GM12872 (cell line): Measurements from ENCODE around the gene GRIA4.

Experiments used
- TF ChIP-seq, protein P1 (sequence below): IDR thresholded peaks from 3 replicates; pipeline ENCODE4 v1.5.1; 2011; ENCODE audit warnings: low read depth, mild to moderate bottlenecking, low read length, moderate library complexity; ENCODE audit not compliant: insufficient read depth

Gene GRIA4

DNA sequence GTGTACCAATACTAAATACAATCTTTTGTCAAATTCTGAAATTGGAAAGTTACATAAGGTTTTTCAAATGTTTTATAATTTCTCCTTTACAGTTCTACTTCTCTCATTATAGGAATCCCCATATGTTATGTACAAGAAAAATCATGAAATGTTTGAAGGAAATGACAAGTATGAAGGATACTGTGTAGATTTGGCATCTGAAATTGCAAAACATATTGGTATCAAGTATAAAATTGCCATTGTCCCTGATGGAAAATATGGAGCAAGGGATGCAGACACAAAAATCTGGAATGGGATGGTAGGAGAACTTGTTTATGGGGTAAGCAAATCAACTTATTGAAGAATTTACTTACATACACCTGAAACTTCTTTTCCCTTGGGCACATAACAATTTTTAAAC, 308.7 kb downstream of the GRIA4 start:
- TF ChIP-seq, protein P1, sequence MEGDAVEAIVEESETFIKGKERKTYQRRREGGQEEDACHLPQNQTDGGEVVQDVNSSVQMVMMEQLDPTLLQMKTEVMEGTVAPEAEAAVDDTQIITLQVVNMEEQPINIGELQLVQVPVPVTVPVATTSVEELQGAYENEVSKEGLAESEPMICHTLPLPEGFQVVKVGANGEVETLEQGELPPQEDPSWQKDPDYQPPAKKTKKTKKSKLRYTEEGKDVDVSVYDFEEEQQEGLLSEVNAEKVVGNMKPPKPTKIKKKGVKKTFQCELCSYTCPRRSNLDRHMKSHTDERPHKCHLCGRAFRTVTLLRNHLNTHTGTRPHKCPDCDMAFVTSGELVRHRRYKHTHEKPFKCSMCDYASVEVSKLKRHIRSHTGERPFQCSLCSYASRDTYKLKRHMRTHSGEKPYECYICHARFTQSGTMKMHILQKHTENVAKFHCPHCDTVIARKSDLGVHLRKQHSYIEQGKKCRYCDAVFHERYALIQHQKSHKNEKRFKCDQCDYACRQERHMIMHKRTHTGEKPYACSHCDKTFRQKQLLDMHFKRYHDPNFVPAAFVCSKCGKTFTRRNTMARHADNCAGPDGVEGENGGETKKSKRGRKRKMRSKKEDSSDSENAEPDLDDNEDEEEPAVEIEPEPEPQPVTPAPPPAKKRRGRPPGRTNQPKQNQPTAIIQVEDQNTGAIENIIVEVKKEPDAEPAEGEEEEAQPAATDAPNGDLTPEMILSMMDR = no peak

DNA sequence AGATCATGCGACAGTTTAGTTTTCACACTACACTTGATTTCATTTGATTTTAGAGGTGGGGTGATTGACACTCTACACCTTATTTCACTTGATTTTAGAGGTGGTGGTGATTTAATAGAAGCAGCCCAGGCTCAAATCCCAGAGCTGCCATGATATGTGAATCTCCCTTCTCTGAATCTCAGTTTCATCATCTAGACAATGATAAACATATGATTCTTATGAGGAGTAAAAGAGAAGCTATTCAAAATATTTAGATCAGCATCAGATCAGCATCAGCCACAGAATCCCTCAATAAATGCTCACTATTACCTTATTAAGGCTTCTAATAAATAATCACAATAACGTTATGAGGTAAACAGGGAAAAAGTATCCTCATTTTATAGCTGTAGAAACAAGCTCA, 313.4 kb downstream of the GRIA4 start:
- TF ChIP-seq, protein P1 = no peak

DNA sequence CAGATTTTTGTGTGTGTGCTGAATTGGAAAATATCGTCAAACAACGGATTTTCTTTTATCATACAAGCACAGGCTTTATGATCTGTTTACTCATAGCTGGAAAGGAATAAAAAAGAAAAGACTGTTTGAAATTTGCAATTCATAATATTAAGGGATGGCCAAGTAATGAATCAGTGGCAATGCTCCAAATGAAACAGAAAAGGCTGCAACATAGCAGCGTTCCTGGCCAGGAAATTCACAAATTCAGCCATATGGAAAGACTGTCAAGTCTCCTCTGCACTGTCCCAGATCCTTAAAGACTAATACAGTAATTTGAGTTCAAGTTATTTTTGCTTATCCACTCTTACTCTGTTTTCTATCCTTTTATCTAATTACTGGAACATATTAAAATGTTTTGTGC, 313.9 kb downstream of the GRIA4 start:
- TF ChIP-seq, protein P1 = no peak

DNA sequence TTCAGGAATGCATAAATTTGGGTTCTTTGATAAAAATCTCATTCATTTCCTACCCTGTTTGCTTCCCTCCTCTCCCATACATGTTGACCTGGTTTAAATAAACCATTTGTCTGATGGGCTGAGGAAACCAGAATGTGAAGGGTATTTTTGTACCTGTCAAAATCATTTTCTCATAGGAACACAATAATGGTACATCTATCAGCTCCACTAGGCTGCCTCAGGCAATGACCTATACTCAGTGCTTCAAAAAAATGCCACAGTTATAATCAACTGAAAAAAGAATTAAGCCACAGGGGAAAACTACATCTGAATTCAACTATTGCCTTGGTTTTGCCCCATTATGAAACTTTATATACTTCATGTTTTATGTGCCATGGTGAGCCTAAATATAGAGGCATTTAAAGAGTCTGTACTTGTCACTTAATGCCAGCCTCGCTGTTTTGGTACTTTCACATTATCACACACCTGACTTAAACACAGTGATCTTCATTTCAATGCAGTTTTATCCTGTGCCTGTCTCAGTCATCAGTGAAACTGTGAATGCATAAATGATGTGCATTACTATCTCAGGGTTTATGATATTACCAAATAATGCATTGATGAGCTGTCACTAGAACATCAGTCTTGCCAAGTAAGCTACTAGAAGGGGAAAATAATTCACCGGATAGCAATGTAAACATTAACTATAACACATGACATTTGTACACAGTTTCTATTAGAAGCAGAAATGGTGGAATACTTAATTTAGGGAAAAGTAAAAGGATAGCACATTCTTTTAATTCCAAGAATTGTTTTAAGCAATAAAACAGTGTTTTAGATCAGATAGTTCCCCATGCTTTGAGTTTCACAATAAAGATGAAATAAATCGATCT, 319.4 kb downstream of the GRIA4 start:
- TF ChIP-seq, protein P1 = no peak

DNA sequence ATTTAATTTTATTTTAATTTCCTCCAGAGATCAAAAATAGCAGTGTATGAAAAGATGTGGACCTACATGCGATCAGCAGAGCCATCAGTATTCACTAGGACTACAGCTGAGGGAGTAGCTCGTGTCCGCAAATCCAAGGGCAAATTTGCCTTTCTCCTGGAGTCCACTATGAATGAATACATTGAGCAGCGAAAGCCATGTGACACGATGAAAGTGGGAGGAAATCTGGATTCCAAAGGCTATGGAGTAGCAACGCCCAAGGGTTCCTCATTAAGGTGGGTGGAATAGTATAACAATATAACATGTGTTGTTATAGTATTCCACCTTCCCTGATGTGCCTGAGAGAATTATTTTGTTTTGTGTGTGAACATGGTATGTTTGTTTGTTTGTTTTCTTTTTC, 323.8 kb downstream of the GRIA4 start:
- TF ChIP-seq, protein P1 = no peak

DNA sequence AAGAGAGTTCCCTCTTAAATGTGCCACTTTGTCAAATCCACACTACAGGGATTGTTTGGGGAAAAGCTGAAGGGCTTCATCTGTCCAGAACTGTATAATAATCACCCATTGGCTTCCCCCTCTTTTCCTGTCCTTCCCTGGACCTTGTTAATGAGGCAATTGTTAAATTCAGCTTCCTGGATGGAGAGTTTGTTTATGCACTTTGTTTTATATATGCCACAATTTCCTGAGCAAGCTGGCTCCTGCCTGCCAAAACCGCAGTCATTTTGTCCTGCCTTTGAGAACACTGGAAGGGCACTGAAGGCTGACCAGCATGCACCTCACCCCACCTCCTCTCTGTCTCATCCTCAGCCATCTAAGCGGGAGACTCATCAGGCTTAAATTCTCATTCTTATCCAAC, 325.9 kb downstream of the GRIA4 start:
- TF ChIP-seq, protein P1 = no peak

DNA sequence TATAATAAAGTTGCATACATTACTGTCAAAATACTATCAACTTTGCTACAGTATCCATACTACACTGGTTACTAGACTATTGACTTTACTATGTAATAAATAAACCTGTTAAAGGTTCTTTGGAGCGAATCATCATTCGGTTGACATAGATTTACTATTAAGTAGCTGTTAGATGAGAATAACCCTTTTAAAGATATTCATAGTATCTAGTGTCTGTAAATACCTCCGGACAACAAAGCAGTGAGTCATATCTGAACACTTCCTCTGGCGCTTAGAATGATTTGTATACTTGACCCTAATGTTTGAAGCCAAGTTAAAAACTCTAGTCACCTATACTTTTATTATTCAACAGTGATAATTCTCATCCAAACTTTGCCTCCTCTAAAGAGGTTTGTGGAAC, 327.5 kb downstream of the GRIA4 start:
- TF ChIP-seq, protein P1 = no peak

DNA sequence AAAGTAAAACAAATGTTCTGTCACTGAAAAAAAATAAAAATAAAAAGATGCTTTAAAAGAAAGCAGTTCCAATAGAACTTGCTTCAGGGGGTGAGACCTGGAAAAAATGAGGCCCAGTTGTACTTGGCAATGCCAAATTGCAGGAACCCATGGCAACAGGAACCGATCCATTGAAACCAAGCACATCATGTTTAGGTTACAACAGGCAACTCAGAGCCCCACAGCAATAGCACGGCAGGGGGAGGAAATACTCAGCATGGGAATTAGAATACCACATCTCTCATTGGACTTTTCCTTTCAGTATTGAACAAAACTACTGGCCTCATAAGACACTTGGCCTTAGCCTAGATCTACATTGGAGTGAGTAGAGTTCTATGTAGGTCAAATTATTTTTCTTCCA, 327.9 kb downstream of the GRIA4 start:
- TF ChIP-seq, protein P1 = no peak
